ENCODE data around the gene SDR42E1.
"Not testable (repeated sequence)": the region's sequence is repeated elsewhere in the genome, so short reads cannot be mapped to it uniquely, and the experiment has no call there.

Gene SDR42E1

GRCh38 chr16:82034981-82035612 lies 23.8 kb upstream of the SDR42E1 start, which contains the start of gene HSD17B2:
TSS of gene HSD17B2 (plus strand) at chr16:82035253. CDS start at chr16:82035425, 172 bp downstream.
- peak; percentile 12 for DNase-seq

- DNase-seq: no peak
Observed at GRCh38 chr16:82033683-82034300, 22.5 kb upstream of the SDR42E1 start.

- no peak for DNase-seq
Observed at GRCh38 chr16:82033006-82033405, 21.7 kb upstream of the SDR42E1 start.

GRCh38 chr16:82031116-82032084 lies 20.1 kb upstream of the SDR42E1 start:
- DNase-seq: peak; percentile 29

GRCh38 chr16:82027629-82028064 lies 16.4 kb upstream of the SDR42E1 start:
- no peak for DNase-seq

GRCh38 chr16:82024883-82025282 lies 13.6 kb upstream of the SDR42E1 start:
- no peak for DNase-seq

- no peak for DNase-seq
Observed at GRCh38 chr16:82024316-82024715, 13.0 kb upstream of the SDR42E1 start.

GRCh38 chr16:82023206-82023605 lies 11.9 kb upstream of the SDR42E1 start:
- DNase-seq: no peak

GRCh38 chr16:82020051-82020450 lies 8.8 kb upstream of the SDR42E1 start:
- DNase-seq: no peak

GRCh38 chr16:82019535-82019934 lies 8.3 kb upstream of the SDR42E1 start:
- no peak for DNase-seq

GRCh38 chr16:82017911-82018568 lies 6.8 kb upstream of the SDR42E1 start:
- no peak for DNase-seq

GRCh38 chr16:82016964-82017363 lies 5.7 kb upstream of the SDR42E1 start:
- DNase-seq: peak; percentile 32

- DNase-seq: peak; percentile 47
Observed at GRCh38 chr16:82016263-82016662, 5.0 kb upstream of the SDR42E1 start.

- DNase-seq: no peak
Observed at GRCh38 chr16:82013139-82013538, 1.9 kb upstream of the SDR42E1 start.

- DNase-seq: no peak
Observed at GRCh38 chr16:82010649-82011048, 621 bp downstream of the SDR42E1 start.

GRCh38 chr16:82009789-82010188 lies 1.5 kb downstream of the SDR42E1 start:
- not testable (repeated sequence) for DNase-seq

- no peak for DNase-seq
Observed at GRCh38 chr16:82008957-82009592, 2.2 kb downstream of the SDR42E1 start.

GRCh38 chr16:82007189-82007588 lies 4.1 kb downstream of the SDR42E1 start:
- no peak for DNase-seq

GRCh38 chr16:82006036-82006435 lies 5.2 kb downstream of the SDR42E1 start:
- DNase-seq: no peak

- no peak for DNase-seq
Observed at GRCh38 chr16:82005027-82005830, 6.0 kb downstream of the SDR42E1 start.

- no peak for DNase-seq
Observed at GRCh38 chr16:82004601-82005000, 6.7 kb downstream of the SDR42E1 start.
